Measurements from ENCODE around the gene SGK2.
"Not testable (repeated sequence)": the region's sequence is repeated elsewhere in the genome, so short reads cannot be mapped to it uniquely, and the experiment has no call there.

The SGK2 gene

DNA sequence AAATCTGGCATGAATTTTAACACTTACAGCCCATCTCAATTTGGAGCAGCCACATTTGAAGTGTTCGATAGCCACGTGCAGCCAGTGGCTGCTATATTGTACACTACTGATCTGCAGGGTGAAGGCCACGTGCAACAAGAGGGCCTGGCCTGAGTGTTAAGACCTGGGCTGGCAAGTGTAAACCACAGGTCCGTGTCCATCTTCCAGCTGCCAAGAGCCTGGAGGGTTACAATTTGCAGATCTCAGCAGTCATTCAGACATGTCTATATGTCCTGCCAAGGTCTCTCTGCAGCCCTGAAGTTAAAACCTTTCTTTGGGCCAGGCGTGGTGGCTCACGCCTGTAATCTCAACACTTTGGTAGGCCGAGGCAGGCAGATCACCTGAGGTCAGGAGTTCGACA lies 14.1 kb downstream of the SGK2 start:
- no peak overlapping the region for H3K4me3 ChIP-seq
- H3K36me3 ChIP-seq (ENCODE audit: insufficient read depth, low read length), result no peaks in the 10 kb centered on the region
- no peak overlapping the region for H3K9ac ChIP-seq (ENCODE audit: insufficient read length)
- H3K27ac ChIP-seq, result no peak overlapping the region
- TF ChIP-seq EZH2 (IDR thresholded peaks at IDR 0.05) (no peak), POLR2AphosphoS5 (IDR thresholded peaks at IDR 0.05; ENCODE audit: borderline replicate concordance, low read depth, low read length) (no peak), FOXP2 (optimal IDR thresholded peaks at IDR 0.05; ENCODE audit: control extremely low read depth, extremely low read length, insufficient read depth) (no peak)
- no peak for DNase-seq (ENCODE audit: low read depth, low spot score)
- H3K9me3 ChIP-seq (ENCODE audit: low read depth, low read length), result no peaks in the 10 kb centered on the region

- no peak overlapping the region for H3K4me3 ChIP-seq
- DNase-seq (ENCODE audit: low read depth, low spot score), result no peak
- no peaks in the 10 kb centered on the region for H3K9me3 ChIP-seq (ENCODE audit: low read depth, low read length)
- no peak overlapping the region for H3K27ac ChIP-seq
- no peaks in the 10 kb centered on the region for H3K36me3 ChIP-seq (ENCODE audit: insufficient read depth, low read length)
- no peak for TF ChIP-seq POLR2AphosphoS5 (IDR thresholded peaks at IDR 0.05; ENCODE audit: borderline replicate concordance, low read depth, low read length)
- TF ChIP-seq EZH2 (IDR thresholded peaks at IDR 0.05), result no peak
- no peak for TF ChIP-seq FOXP2 (optimal IDR thresholded peaks at IDR 0.05; ENCODE audit: control extremely low read depth, extremely low read length, insufficient read depth)
- no peak overlapping the region for H3K9ac ChIP-seq (ENCODE audit: insufficient read length)
These were observed 17.3 kb downstream of the SGK2 start for GRCh38 chr20:43576108-43576507.

GRCh38 chr20:43579861-43580793 lies 21.3 kb downstream of the SGK2 start:
- Histone ChIP-seq H3K9ac (ENCODE audit: insufficient read length) (no peak overlapping the region), H3K27ac (no peak overlapping the region), H3K9me3 (ENCODE audit: low read depth, low read length) (no peaks in the 10 kb centered on the region), H3K4me3 (no peak overlapping the region), H3K36me3 (ENCODE audit: insufficient read depth, low read length) (no peaks in the 10 kb centered on the region)
- no peak for TF ChIP-seq FOXP2 (optimal IDR thresholded peaks at IDR 0.05; ENCODE audit: control extremely low read depth, extremely low read length, insufficient read depth)
- TF ChIP-seq POLR2AphosphoS5 (IDR thresholded peaks at IDR 0.05; ENCODE audit: borderline replicate concordance, low read depth, low read length), result no peak
- TF ChIP-seq EZH2 (IDR thresholded peaks at IDR 0.05), result no peak
- no peak for DNase-seq (ENCODE audit: low read depth, low spot score)

DNA sequence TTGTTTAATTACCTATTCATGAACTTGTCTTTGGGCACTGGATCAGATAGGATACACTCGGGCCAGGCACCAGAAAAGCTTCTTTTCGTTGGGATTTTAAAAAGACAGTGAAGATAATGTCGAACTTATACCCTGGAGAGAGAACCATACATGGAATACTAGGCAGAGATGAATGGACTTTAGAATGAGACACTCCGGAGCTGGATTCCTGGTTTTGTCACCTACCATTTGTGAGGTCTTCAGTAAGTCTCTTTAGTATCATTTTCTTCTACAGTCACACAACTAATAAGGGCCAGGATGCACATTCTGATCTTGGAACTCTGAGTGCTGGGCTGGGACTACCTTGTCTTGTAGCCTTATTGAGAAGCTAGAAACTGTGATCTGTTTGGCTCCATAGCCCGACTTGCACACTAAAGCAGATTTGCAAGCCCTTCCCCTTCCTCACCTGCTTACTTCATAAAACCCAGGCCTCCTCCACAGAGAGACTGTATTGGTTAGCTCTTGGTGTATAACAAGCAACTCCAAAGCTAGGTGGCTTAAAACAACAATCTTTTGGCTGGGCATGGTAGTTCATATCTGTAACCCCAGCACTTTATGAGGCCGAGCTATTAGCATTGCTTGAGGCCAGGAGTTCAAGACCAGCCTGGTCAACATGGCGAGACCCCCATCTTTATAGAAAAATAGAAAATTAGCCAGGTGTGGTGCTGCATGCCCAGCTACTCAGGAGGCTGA lies 24.5 kb downstream of the SGK2 start:
- no peaks in the 10 kb centered on the region for H3K9me3 ChIP-seq (ENCODE audit: low read depth, low read length)
- TF ChIP-seq POLR2AphosphoS5 (IDR thresholded peaks at IDR 0.05; ENCODE audit: borderline replicate concordance, low read depth, low read length) (no peak), EZH2 (IDR thresholded peaks at IDR 0.05) (no peak), FOXP2 (optimal IDR thresholded peaks at IDR 0.05; ENCODE audit: control extremely low read depth, extremely low read length, insufficient read depth) (no peak)
- H3K36me3 ChIP-seq (ENCODE audit: insufficient read depth, low read length), result no peaks in the 10 kb centered on the region
- no peak overlapping the region for H3K27ac ChIP-seq
- no peak for DNase-seq (ENCODE audit: low read depth, low spot score)
- H3K4me3 ChIP-seq, result no peak overlapping the region
- no peak overlapping the region for H3K9ac ChIP-seq (ENCODE audit: insufficient read length)

GRCh38 chr20:43583982-43584432 lies 25.2 kb downstream of the SGK2 start:
- TF ChIP-seq POLR2AphosphoS5 (IDR thresholded peaks at IDR 0.05; ENCODE audit: borderline replicate concordance, low read depth, low read length) (no peak), EZH2 (IDR thresholded peaks at IDR 0.05) (no peak), FOXP2 (optimal IDR thresholded peaks at IDR 0.05; ENCODE audit: control extremely low read depth, extremely low read length, insufficient read depth) (no peak)
- Histone ChIP-seq H3K9me3 (ENCODE audit: low read depth, low read length) (no peaks in the 10 kb centered on the region), H3K4me3 (no peak overlapping the region), H3K27ac (no peak overlapping the region), H3K36me3 (ENCODE audit: insufficient read depth, low read length) (no peaks in the 10 kb centered on the region), H3K9ac (ENCODE audit: insufficient read length) (no peak overlapping the region)
- no peak for DNase-seq (ENCODE audit: low read depth, low spot score)

- TF ChIP-seq EZH2 (IDR thresholded peaks at IDR 0.05), result no peak
- TF ChIP-seq FOXP2 (optimal IDR thresholded peaks at IDR 0.05; ENCODE audit: control extremely low read depth, extremely low read length, insufficient read depth), result no peak
- no peak for TF ChIP-seq POLR2AphosphoS5 (IDR thresholded peaks at IDR 0.05; ENCODE audit: borderline replicate concordance, low read depth, low read length)
- no peak overlapping the region for H3K27ac ChIP-seq
- DNase-seq (ENCODE audit: low read depth, low spot score), result no peak
These were observed 25.8 kb downstream of the SGK2 start for GRCh38 chr20:43584448-43585136.

GRCh38 chr20:43586641-43587040 lies 27.8 kb downstream of the SGK2 start:
- no peaks in the 10 kb centered on the region for H3K9me3 ChIP-seq (ENCODE audit: low read depth, low read length)
- TF ChIP-seq EZH2 (IDR thresholded peaks at IDR 0.05), result no peak
- no peak for TF ChIP-seq FOXP2 (optimal IDR thresholded peaks at IDR 0.05; ENCODE audit: control extremely low read depth, extremely low read length, insufficient read depth)
- no peak for TF ChIP-seq POLR2AphosphoS5 (IDR thresholded peaks at IDR 0.05; ENCODE audit: borderline replicate concordance, low read depth, low read length)

More at GRCh38 chr20:43584448-43585136, 25.8 kb downstream of the SGK2 start:
- no peak overlapping the region for H3K4me3 ChIP-seq
- no peaks in the 10 kb centered on the region for H3K9me3 ChIP-seq (ENCODE audit: low read depth, low read length)
- no peaks in the 10 kb centered on the region for H3K36me3 ChIP-seq (ENCODE audit: insufficient read depth, low read length)
- no peak overlapping the region for H3K9ac ChIP-seq (ENCODE audit: insufficient read length)

DNA sequence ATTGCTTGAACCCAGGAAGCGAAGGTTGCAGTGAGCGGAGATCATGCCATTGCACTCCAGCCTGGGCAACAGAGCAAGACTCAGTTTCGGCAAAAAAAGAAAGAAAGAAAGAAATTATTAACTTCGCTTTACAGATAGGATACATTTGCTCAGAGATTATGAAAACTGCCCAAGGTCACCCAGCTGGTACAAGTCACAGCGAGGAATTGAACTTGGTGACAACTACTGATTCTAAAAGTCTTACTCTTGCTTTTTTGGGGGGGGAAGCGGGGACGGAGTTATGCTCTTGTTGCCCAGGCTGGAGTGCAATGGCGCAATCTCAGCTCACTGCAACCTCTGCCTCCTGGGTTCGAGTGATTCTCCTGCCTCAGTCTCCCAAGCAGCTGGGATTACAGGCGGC lies 29.7 kb downstream of the SGK2 start:
- not testable (repeated sequence) for H3K9ac ChIP-seq (ENCODE audit: insufficient read length); H3K9me3 ChIP-seq (ENCODE audit: low read depth, low read length); DNase-seq (ENCODE audit: low read depth, low spot score); H3K27ac ChIP-seq; H3K4me3 ChIP-seq; H3K36me3 ChIP-seq (ENCODE audit: insufficient read depth, low read length)

More at GRCh38 chr20:43586641-43587040, 27.8 kb downstream of the SGK2 start:
- no peaks in the 10 kb centered on the region for H3K36me3 ChIP-seq (ENCODE audit: insufficient read depth, low read length)
- DNase-seq (ENCODE audit: low read depth, low spot score), result no peak
- no peak overlapping the region for H3K4me3 ChIP-seq
- no peak overlapping the region for H3K27ac ChIP-seq
- H3K9ac ChIP-seq (ENCODE audit: insufficient read length), result no peak overlapping the region
